Esophagus muscularis mucosa (tissue), 4 donors: ENCODE measurements around the gene BCAT1.
A peak's percentile ranks its signal among the peaks of the same experiment; 100 is the strongest.

Source experiments
- CTCF ChIP-seq, 3 experiments: fragments of 200-600 bp in 2 of 3; fragments of 450-650 bp in 1 of 3; sonication (generic) in 2 of 3; IDR thresholded peaks; one replicate each; pipeline ENCODE4 v1.5.1; 2017 to 2019; ENCODE audit warnings: antibody characterized with exemption in 3 of 3, mild to moderate bottlenecking in 2 of 3, moderate library complexity in 1 of 3
- EP300 ChIP-seq: sonication (generic); formaldehyde crosslinking; IDR thresholded peaks from one replicate; pipeline ENCODE4 v1.6.1; 2017; ENCODE audit warnings: antibody characterized with exemption
- POLR2AphosphoS5 ChIP-seq, 2 donors: sonication (generic); formaldehyde crosslinking; IDR thresholded peaks; one replicate each; pipeline ENCODE4 v1.6.1; 2017; ENCODE audit warnings: antibody characterized with exemption in 2 of 2

GRCh38 chr12:24948757-24949722 lies at the start of gene BCAT1:
- TF ChIP-seq CTCF (IDR thresholded peaks at IDR 0.05), result no peak
- no peak for TF ChIP-seq EP300
- TF ChIP-seq POLR2AphosphoS5 (IDR thresholded peaks at IDR 0.05), result peak in 1 of 2 donors; percentile 35
